ENCODE results near the gene SAMM50.

DNA sequence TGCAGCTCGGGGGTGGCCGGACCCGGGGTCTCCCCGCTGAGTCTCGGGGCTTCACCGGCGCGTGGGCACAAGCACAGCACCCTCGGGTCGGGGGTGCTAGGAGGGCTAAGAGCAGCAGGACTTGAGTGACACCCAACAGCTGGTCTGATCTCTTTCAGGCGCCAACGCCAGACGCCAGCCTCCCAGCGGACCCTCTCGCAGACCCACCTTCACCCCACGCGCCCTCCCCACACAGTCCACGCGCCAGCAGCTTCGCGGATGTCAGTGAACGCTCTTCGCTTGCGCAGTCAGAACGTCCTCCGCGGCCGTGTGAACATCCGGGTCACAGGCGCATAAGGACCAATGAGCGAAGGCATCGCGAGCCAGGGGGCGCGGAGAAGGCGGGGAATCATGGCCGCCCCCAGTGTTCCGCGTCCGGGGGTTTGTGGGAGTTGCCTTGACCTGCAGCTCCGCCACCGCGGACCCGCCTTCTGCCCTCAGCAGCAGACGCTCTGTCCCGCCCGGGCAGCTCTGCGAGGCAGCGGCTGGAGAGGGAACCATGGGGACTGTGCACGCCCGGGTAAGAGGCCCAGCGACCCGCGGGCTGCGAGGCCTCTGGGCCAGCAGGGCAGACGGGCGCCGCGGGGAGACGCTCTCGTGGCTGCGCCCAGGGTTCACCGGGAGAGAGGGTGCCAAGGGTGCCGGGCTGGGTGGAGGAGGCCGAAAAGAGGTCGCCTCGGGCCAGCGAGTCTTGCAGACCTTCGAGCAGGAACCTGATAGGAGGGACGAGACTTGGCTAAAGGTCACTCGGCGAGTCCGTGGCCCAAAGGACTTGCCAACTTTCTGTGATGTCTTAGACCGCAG, at the start of gene SAMM50:
- TF ChIP-seq POLR2AphosphoS5 (IDR thresholded peaks at IDR 0.05; ENCODE audit: low read depth, low read length) (peak; percentile 97), SPI1 (IDR thresholded peaks at IDR 0.05; ENCODE audit: low read depth, low read length) (no peak), POLR2A (IDR thresholded peaks at IDR 0.05; ENCODE audit: low read depth, low read length) (peak; percentile 97)

Data from GM12891 (cell line).